EH (cell line): ENCODE data around the gene ABCC4.
"Not testable (repeated sequence)": the region's sequence is repeated elsewhere in the genome, so short reads cannot be mapped to it uniquely, and the experiment has no call there.

Experiments
- DNase-seq: peaks from one replicate; pipeline ENCODE4 v3.0.0-alpha.2; 2015; ENCODE audit warnings: low read depth

ABCC4 gene

GRCh38 chr13:95228130-95228529, 73.1 kb downstream of the ABCC4 start:
- no peak for DNase-seq

- no peak for DNase-seq
Measured at GRCh38 chr13:95226932-95227695, 74.1 kb downstream of the ABCC4 start.

- DNase-seq: no peak
Measured at GRCh38 chr13:95226476-95226875, 74.8 kb downstream of the ABCC4 start.

- no peak for DNase-seq
Measured at GRCh38 chr13:95226050-95226449, 75.2 kb downstream of the ABCC4 start.

GRCh38 chr13:95224064-95224463, 77.2 kb downstream of the ABCC4 start:
- DNase-seq: no peak

- DNase-seq: no peak
Measured at GRCh38 chr13:95222733-95223018, 78.6 kb downstream of the ABCC4 start.

GRCh38 chr13:95221971-95222732, 79.1 kb downstream of the ABCC4 start:
- no peak for DNase-seq

GRCh38 chr13:95220611-95221010, 80.6 kb downstream of the ABCC4 start:
- no peak for DNase-seq

GRCh38 chr13:95217920-95218830, 83.1 kb downstream of the ABCC4 start:
- no peak for DNase-seq

GRCh38 chr13:95216182-95216581, 85.1 kb downstream of the ABCC4 start:
- DNase-seq: no peak

GRCh38 chr13:95212983-95213850, 88.0 kb downstream of the ABCC4 start:
- no peak for DNase-seq

GRCh38 chr13:95209109-95209508, 92.1 kb downstream of the ABCC4 start:
- DNase-seq: no peak

GRCh38 chr13:95207769-95208366, 93.4 kb downstream of the ABCC4 start:
- DNase-seq: no peak

- DNase-seq: no peak
Measured at GRCh38 chr13:95206116-95206515, 95.1 kb downstream of the ABCC4 start.

- no peak for DNase-seq
Measured at GRCh38 chr13:95204231-95204765, 97.0 kb downstream of the ABCC4 start.

- DNase-seq: no peak
Measured at GRCh38 chr13:95201814-95202651, 99.2 kb downstream of the ABCC4 start.

GRCh38 chr13:95200386-95200957, 100.8 kb downstream of the ABCC4 start:
- not testable (repeated sequence) for DNase-seq

- no peak for DNase-seq
Measured at GRCh38 chr13:95199896-95200295, 101.4 kb downstream of the ABCC4 start.

- not testable (repeated sequence) for DNase-seq
Measured at GRCh38 chr13:95198606-95199005, 102.6 kb downstream of the ABCC4 start.

- DNase-seq: no peak
Measured at GRCh38 chr13:95197548-95197947, 103.7 kb downstream of the ABCC4 start.
